Kidney (tissue), 14 donors: Measurements from ENCODE around the gene RIGI. TPM values are rescaled to one million over a fixed set of nuclear protein-coding genes. Genes with fewer than 3 reads are reported as not detected.

Source experiments
- DNase-seq, 5 donors: peaks; one replicate each; pipeline ENCODE4 v3.0.0-alpha.2; 2013 to 2020
- FAIRE-seq: peaks from 2 replicates; lab custom pipeline; 2012; peaks lifted over from hg19 to GRCh38; lab: Jason Lieb, UNC
- H3K27ac ChIP-seq, 2 donors: one replicate each; pipeline ENCODE4 v1.7.0; 2013; ENCODE audit warnings: low read depth in 2 of 2, low read length in 2 of 2, inconsistent platforms in 1 of 2
- H3K27me3 ChIP-seq: one replicate; pipeline ENCODE4 v1.7.1; 2013; ENCODE audit warnings: low read length, inconsistent platforms; ENCODE audit not compliant: control insufficient read depth, insufficient read depth
- H3K36me3 ChIP-seq, 3 donors: one replicate each; pipeline versions ENCODE4 v1.7.0 to v1.7.1; 2013; ENCODE audit warnings: low read length in 3 of 3, control low read depth in 1 of 3, inconsistent platforms in 1 of 3; ENCODE audit not compliant: insufficient read depth in 3 of 3, control insufficient read depth in 2 of 3
- H3K4me1 ChIP-seq, 3 donors: one replicate each; pipeline versions ENCODE4 v1.7.0 to v1.7.1; 2013; ENCODE audit warnings: low read length in 3 of 3, inconsistent platforms in 1 of 3, low read depth in 1 of 3; ENCODE audit not compliant: control insufficient read depth in 2 of 3, insufficient read depth in 2 of 3
- H3K4me3 ChIP-seq, 3 donors: one replicate each; pipeline versions ENCODE4 v1.7.0 to v1.8.1; 2013; ENCODE audit warnings: low read length in 3 of 3, control low read depth in 1 of 3, inconsistent platforms in 1 of 3
- H3K9ac ChIP-seq, 3 donors: one replicate each; pipeline versions ENCODE4 v1.7.0 to v1.7.1; 2013; ENCODE audit warnings: low read length in 3 of 3, control low read depth in 1 of 3, inconsistent platforms in 1 of 3
- H3K9me3 ChIP-seq, 3 donors: one replicate each; pipeline versions ENCODE4 v1.7.0 to v1.7.1; 2013; ENCODE audit warnings: low read length in 3 of 3, control low read depth in 1 of 3, inconsistent platforms in 1 of 3; ENCODE audit not compliant: control insufficient read depth in 2 of 3, insufficient read depth in 1 of 3
- intact Hi-C: fragments of 100-400 bp; cut with DNase I; formaldehyde crosslinking; loops from one replicate; pipeline ENCODE4 v1.11.1; 2022
- polyA plus RNA-seq: library from polyadenylated mRNA; stranded (reverse); fragments of 350-450 nt; fragmentation: Illumina TruSeq; extraction: RNeasy Lipid Tissue Mini Kit (QIAGEN cat#74804); gene quantifications from one replicate; pipeline ENCODE4 v1.2.3, GENCODE V29; 2014; ENCODE audit warnings: low read depth, low replicate concordance; ENCODE audit not compliant: insufficient read depth
- total RNA-seq: library from RNA; stranded (reverse); fragmentation: NEBNext Ultra II Directional; extraction: Animal tissue kit (Norgen Biotek cat#: 25700); gene quantifications from one replicate; pipeline ENCODE4 v1.2.1, GENCODE V29; 2021
- TF ChIP-seq, protein P1 (sequence below): IDR thresholded peaks from 3 replicates; pipeline ENCODE4 v1.5.1; 2012; ENCODE audit warnings: mild to moderate bottlenecking, moderate library complexity, borderline replicate concordance; ENCODE audit not compliant: insufficient read depth; ENCODE audit errors: extremely low read depth
- donor health status: control.
- donor health status: control.
- donor health status: control.
- donor health status: control.
- donor health status: control.
- donor health status: DM: yes; HTN: yes; CAD: no.
- donor health status: Normal renal cell carcinoma (clear cell type).

RIGI gene
- total and polyA plus RNA-seq, 2 donors from 2014 or later: 5.0 to 13.1 TPM

DNA sequence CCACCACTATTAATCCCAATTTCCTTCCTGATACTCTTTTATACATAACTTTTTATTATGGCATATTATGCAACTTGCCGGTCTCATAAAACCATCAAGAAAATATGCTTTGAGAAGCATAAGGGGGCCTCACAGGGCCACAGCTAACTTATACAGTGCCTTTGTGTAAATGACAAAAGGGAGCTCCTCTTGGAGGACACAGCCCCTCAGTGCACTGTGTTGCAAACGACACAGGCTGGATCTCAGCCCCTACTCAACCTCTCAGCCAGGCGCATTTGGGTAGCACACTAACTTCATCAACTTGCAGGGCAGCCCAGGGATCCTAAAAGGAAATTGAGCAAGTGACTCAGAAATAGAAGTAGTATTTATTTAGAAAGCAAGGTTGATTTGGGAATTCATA lies 35.4 kb downstream of the RIGI start:
- H3K27ac ChIP-seq: no peak overlapping the region
- DNase-seq (peak in 1 of 5 donors; percentile 41), FAIRE-seq (no peak)
- H3K4me3 ChIP-seq: no peak overlapping the region
- intact Hi-C loops: no loop called here
- no peaks in the 10 kb centered on the region for H3K27me3 ChIP-seq
- no peaks in the 10 kb centered on the region for H3K9me3 ChIP-seq
- H3K4me1 ChIP-seq: peaks cover 0 to 13% (median 0%) of the 10 kb centered on the region in 3 donors
- H3K9ac ChIP-seq: no peak overlapping the region
- peaks cover 0 to 12% (median 8%) of the 10 kb centered on the region in 3 donors for H3K36me3 ChIP-seq
- TF ChIP-seq, protein P1, sequence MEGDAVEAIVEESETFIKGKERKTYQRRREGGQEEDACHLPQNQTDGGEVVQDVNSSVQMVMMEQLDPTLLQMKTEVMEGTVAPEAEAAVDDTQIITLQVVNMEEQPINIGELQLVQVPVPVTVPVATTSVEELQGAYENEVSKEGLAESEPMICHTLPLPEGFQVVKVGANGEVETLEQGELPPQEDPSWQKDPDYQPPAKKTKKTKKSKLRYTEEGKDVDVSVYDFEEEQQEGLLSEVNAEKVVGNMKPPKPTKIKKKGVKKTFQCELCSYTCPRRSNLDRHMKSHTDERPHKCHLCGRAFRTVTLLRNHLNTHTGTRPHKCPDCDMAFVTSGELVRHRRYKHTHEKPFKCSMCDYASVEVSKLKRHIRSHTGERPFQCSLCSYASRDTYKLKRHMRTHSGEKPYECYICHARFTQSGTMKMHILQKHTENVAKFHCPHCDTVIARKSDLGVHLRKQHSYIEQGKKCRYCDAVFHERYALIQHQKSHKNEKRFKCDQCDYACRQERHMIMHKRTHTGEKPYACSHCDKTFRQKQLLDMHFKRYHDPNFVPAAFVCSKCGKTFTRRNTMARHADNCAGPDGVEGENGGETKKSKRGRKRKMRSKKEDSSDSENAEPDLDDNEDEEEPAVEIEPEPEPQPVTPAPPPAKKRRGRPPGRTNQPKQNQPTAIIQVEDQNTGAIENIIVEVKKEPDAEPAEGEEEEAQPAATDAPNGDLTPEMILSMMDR: no peak

DNA sequence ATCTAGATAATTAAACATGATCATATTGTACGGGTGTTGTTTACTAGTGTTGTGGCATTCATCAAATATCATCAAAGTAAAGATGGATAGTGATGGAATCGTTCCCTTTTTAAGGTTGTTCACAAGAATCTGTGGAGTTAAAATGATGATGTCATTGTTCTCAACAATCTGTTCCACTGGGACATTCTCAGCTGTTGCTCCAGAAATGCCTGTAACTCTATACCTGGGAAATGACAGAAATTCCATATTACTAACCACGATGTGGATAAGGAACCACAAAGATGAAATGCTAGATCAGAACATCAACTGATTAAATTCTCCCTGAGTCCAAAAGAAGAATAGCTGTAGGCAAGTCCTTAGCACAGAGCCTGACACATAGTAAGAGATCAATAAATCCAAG lies 38.0 kb downstream of the RIGI start:
- DNase-seq (no peak), FAIRE-seq (no peak)
- Histone ChIP-seq H3K9ac (no peak overlapping the region), H3K27me3 (no peaks in the 10 kb centered on the region), H3K4me3 (no peak overlapping the region), H3K36me3 (peaks cover 0 to 27% (median 22%) of the 10 kb centered on the region in 3 donors), H3K4me1 (peaks cover 0 to 13% (median 0%) of the 10 kb centered on the region in 3 donors), H3K27ac (no peak overlapping the region), H3K9me3 (no peaks in the 10 kb centered on the region)
- TF ChIP-seq, protein P1: no peak
- intact Hi-C loops: no loop called here

DNA sequence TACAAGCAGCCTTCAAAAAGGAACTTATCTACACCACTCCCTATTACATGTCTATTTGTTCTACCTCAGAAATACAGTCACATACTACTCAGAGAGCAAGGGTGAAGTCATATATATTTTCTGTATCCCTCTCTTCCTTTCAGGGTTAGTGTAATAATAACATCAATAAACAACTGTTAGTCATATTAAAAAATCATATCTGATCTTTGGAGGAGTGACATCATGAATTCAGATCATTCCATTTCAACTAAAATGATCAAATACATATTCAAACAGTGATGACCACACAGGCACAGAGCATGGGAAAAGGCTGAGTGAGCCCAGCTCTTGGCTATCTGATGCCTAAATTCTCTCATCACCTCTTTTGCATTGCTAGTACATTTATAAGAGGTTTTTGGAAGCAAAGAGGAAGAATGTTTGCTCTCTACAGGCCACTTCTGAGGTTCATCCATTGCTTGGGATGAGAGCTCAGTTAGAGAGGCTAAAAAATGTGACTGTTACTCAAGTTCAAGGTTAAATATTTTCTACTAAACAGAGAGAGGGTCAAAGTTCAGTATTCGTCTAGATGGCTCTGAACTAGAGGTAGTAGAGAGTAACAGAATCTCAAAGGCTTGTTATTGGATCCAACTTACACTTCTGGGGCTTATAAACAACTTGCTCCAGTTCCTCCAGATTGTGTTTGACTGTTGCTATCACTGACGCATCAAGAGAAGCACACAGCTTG lies 39.0 kb downstream of the RIGI start:
- H3K36me3 ChIP-seq: peaks cover under 1 to 30% (median 22%) of the 10 kb centered on the region in 3 donors
- peaks cover 0 to 13% (median 0%) of the 10 kb centered on the region in 3 donors for H3K4me1 ChIP-seq
- no peaks in the 10 kb centered on the region for H3K9me3 ChIP-seq
- H3K9ac ChIP-seq: no peak overlapping the region
- H3K27me3 ChIP-seq: no peaks in the 10 kb centered on the region
- peak overlapping the region in 1 of 2 donors; percentile 14 for H3K27ac ChIP-seq
- peak in 1 of 5 donors; percentile 15 for DNase-seq
- TF ChIP-seq, protein P1: no peak
- intact Hi-C loops: no loop called here
- no peak overlapping the region for H3K4me3 ChIP-seq
- FAIRE-seq: no peak
